Measurements from ENCODE around the gene B3GNT3. TPM values are rescaled to one million over a fixed set of nuclear protein-coding genes. Genes with fewer than 3 reads are reported as not detected.
A peak's percentile ranks its signal among the peaks of the same experiment; 100 is the strongest.

Gene B3GNT3
- total and polyA plus RNA-seq, 9 of the 15 experiments (the other 6 are each of a cell fraction or from before 2014, with no cell fraction given): 0.06 to 0.11 (median 0.07) TPM; not detected in 6

GRCh38 chr19:17754634-17755442 is 40.1 kb upstream of the B3GNT3 start:
- ATAC-seq (no peak), DNase-seq (ENCODE audit: extremely low read depth in 1 of 4, low spot score in 3 of 4) (no peak), FAIRE-seq (no peak)
- no peaks in the 10 kb centered on the region for H3K9me1 ChIP-seq (ENCODE audit: control insufficient read depth, insufficient read depth, low read length)
- CTCF ChIA-PET (ENCODE audit: low intra/inter-chr PET ratio): no interaction called here
- intact Hi-C loops (cut with micrococcal nuclease) (no loop called here), in situ Hi-C loops (cut with MboI) (no loop called here)
- H4K20me1 ChIP-seq (replicated peaks; ENCODE audit: control insufficient read depth, insufficient read depth, low read length): no peaks in the 10 kb centered on the region; the same call in 1 of the 2 replicates
- H3K27me3 ChIP-seq (ENCODE audit: control insufficient read depth in 2 of 2, insufficient read depth in 2 of 2, low read length in 2 of 2): no peaks in the 10 kb centered on the region
- WGBS (ENCODE audit: insufficient coverage, low coverage, missing lambda C conversion rate): 78% methylated on average over 5 of the region's 5 CpGs
- H3K27ac ChIP-seq (ENCODE audit: extremely low read depth, low read depth, low read length): no peak overlapping the region
- POLR2A ChIA-PET: interaction anchor here (0.6 to 1.7 kb wide), 4 partner anchors 12 to 61 kb away, joined by 3 to 9 read pairs (median 3); no protein-coding TSS in a partner anchor
- H3K4me2 ChIP-seq (ENCODE audit: insufficient read depth, low read length): no peak overlapping the region
- H3K36me3 ChIP-seq (ENCODE audit: control insufficient read depth, insufficient read depth, low read length): peaks cover 49% of the 10 kb centered on the region; the same call in 2 of the 3 replicates
- BruUV-seq (replicated peaks): no TSS peak
- H2AFZ ChIP-seq (ENCODE audit: low read depth, low read length): no peak overlapping the region
- H3K4me1 ChIP-seq (replicated peaks in 1 of 2; ENCODE audit: control insufficient read depth in 2 of 2, insufficient read depth in 2 of 2, low read length in 2 of 2): peaks cover 7 to 25% of the 10 kb centered on the region in 2 experiments
- H3K9ac ChIP-seq (ENCODE audit: insufficient read depth in 1 of 2, low read depth in 2 of 2, low read length in 2 of 2): no peak overlapping the region
- no peaks in the 10 kb centered on the region for H3K9me3 ChIP-seq (replicated peaks; ENCODE audit: control insufficient read depth, insufficient read depth, low read depth, low read length)
- H3K4me3 ChIP-seq: no peak overlapping the region
- H3K79me2 ChIP-seq (ENCODE audit: control insufficient read depth, insufficient read depth, low read length): peaks cover 29% of the 10 kb centered on the region
- TF ChIP-seq MYNN (IDR thresholded peaks at IDR 0.05) (peak; percentile 100), MYNN (CRISPR knock-in tag; IDR thresholded peaks at IDR 0.05) (peak; percentile 94), U2AF2 (optimal IDR thresholded peaks at IDR 0.05; ENCODE audit: low read depth, low read length) (no peak), SIN3A (IDR thresholded peaks at IDR 0.05; ENCODE audit: borderline replicate concordance in 2 of 2, control insufficient read depth in 1 of 2, low read depth in 2 of 2, low read length in 2 of 2) (no peak), ELK1 (CRISPR knock-in tag; IDR thresholded peaks at IDR 0.05) (no peak), TFAP4 (CRISPR knock-in tag; IDR thresholded peaks at IDR 0.05; ENCODE audit: borderline replicate concordance) (no peak), LCOR (CRISPR knock-in tag; IDR thresholded peaks at IDR 0.05) (no peak), ZBTB33 (CRISPR knock-in tag; IDR thresholded peaks at IDR 0.05) (peak; percentile 70), XRCC3 (IDR thresholded peaks at IDR 0.05) (no peak), HMG20A (CRISPR knock-in tag; conservative IDR thresholded peaks at IDR 0.05) (no peak), MAFF (IDR thresholded peaks at IDR 0.05; ENCODE audit: low read length) (no peak), KDM1A (IDR thresholded peaks at IDR 0.05) (0 out of 4 replicates have a peak, but pooled peaks of 1 of the 2 experiments have one; percentile 27), ZNF551 (CRISPR knock-in tag; IDR thresholded peaks at IDR 0.05) (no peak), ZBTB9 (CRISPR knock-in tag; IDR thresholded peaks at IDR 0.05) (no peak), HOXB6 (CRISPR knock-in tag; IDR thresholded peaks at IDR 0.05; ENCODE audit: borderline replicate concordance) (no peak), NFATC3 (IDR thresholded peaks at IDR 0.05) (no peak), CHCHD3 (CRISPR knock-in tag; IDR thresholded peaks at IDR 0.05) (no peak), ZKSCAN3 (CRISPR knock-in tag; IDR thresholded peaks at IDR 0.05) (no peak)

Measured in K562 (cell line).